Naive B cell (primary cell): ENCODE measurements around the gene USP31. TPM values are rescaled to one million over a fixed set of nuclear protein-coding genes. Genes with fewer than 3 reads are reported as not detected.
A peak's percentile ranks its signal among the peaks of the same experiment; 100 is the strongest.
"Not testable (repeated sequence)": the region's sequence is repeated elsewhere in the genome, so short reads cannot be mapped to it uniquely, and the experiment has no call there.

Experiments
- ATAC-seq, 2 donors: fragments of 150-1000 bp; cut with Tn5 transposase; 2 replicates each; pipeline ENCODE4 v1.10.0; 2021; ENCODE audit warnings: low read depth in 2 of 2, mild to moderate bottlenecking in 2 of 2, moderate library complexity in 2 of 2
- DNase-seq: peaks from one replicate; pipeline ENCODE4 v3.0.0; 2022
- H3K27ac Mint-ChIP-seq, 6 donors: one replicate each; pipeline ENCODE4 v1.8.0; 2020 to 2022; ENCODE audit warnings: mild to moderate bottlenecking in 6 of 6, mixed read lengths in 6 of 6, moderate library complexity in 5 of 6, inconsistent platforms in 2 of 6
- H3K27me3 Mint-ChIP-seq, 3 donors: one replicate each; pipeline ENCODE4 v1.8.0; 2021 to 2022; ENCODE audit warnings: mixed read lengths in 3 of 3, mild to moderate bottlenecking in 1 of 3
- H3K36me3 Mint-ChIP-seq, 2 donors: one replicate each; pipeline ENCODE4 v1.8.0; 2020 to 2022; ENCODE audit warnings: mixed read lengths in 2 of 2, inconsistent platforms in 1 of 2, mild to moderate bottlenecking in 1 of 2
- H3K4me1 Mint-ChIP-seq, 3 donors: one replicate each; pipeline ENCODE4 v1.8.0; 2020 to 2022; ENCODE audit warnings: mixed read lengths in 3 of 3, inconsistent platforms in 1 of 3, mild to moderate bottlenecking in 1 of 3, moderate library complexity in 1 of 3
- H3K4me3 Mint-ChIP-seq, 8 donors: one replicate each; pipeline ENCODE4 v1.8.0; 2020 to 2022; ENCODE audit warnings: mild to moderate bottlenecking in 8 of 8, mixed read lengths in 8 of 8, moderate library complexity in 8 of 8, inconsistent platforms in 2 of 8
- H3K9me3 Mint-ChIP-seq, 7 donors: one replicate each; pipeline ENCODE4 v1.8.0; 2020 to 2022; ENCODE audit warnings: mixed read lengths in 7 of 7, mild to moderate bottlenecking in 5 of 7, inconsistent platforms in 2 of 7, moderate library complexity in 1 of 7
- polyA plus RNA-seq, 6 donors: library from polyadenylated mRNA; unstranded; fragments of 300-500 nt; fragmentation: Illumina TruSeq; gene quantifications; one replicate each; pipeline ENCODE4 v1.2.3, GENCODE V29; 2021; ENCODE audit warnings: low read depth in 6 of 6

USP31 gene
- polyA plus RNA-seq, 6 donors from 2014 or later, result 0.21 to 0.48 (median 0.27) TPM; not detected in 1

- DNase-seq, result no peak
- Mint-ChIP-seq H3K9me3 (no peaks in the 10 kb centered on the region), H3K27ac (peak overlapping the region in 1 of 6 donors; percentile 57), H3K4me1 (peaks cover 14 to 18% (median 15%) of the 10 kb centered on the region in 3 donors), H3K27me3 (peaks cover 11 to 18% (median 17%) of the 10 kb centered on the region in 3 donors), H3K4me3 (peak overlapping the region; percentile 85 to 96 (median 90)), H3K36me3 (no peaks in the 10 kb centered on the region)
- no peak for ATAC-seq
These were observed 727 bp upstream of the USP31 start for GRCh38 chr16:23149993-23150364.

GRCh38 chr16:23148513-23149266 lies 562 bp downstream of the USP31 start:
- Mint-ChIP-seq H3K4me1 (peaks cover 14 to 20% (median 15%) of the 10 kb centered on the region in 3 donors), H3K27ac (peak overlapping the region in 5 of 6 donors; percentile 69 to 96 (median 80)), H3K4me3 (peak overlapping the region; percentile 85 to 97 (median 96)), H3K27me3 (peaks cover 0 to 14% (median 7%) of the 10 kb centered on the region in 3 donors), H3K36me3 (no peaks in the 10 kb centered on the region), H3K9me3 (no peaks in the 10 kb centered on the region)
- DNase-seq (peak; percentile 60), ATAC-seq (peak; percentile 57)

GRCh38 chr16:23148166-23148512 lies 1.1 kb downstream of the USP31 start:
- Mint-ChIP-seq H3K27ac (peak overlapping the region in 5 of 6 donors; percentile 69 to 96 (median 80)), H3K4me1 (peaks cover 14 to 20% (median 15%) of the 10 kb centered on the region in 3 donors), H3K36me3 (no peaks in the 10 kb centered on the region), H3K27me3 (peaks cover 0 to 14% (median 7%) of the 10 kb centered on the region in 3 donors), H3K4me3 (peak overlapping the region; percentile 85 to 97 (median 96)), H3K9me3 (no peaks in the 10 kb centered on the region)
- DNase-seq (no peak), ATAC-seq (no peak)

GRCh38 chr16:23147666-23148065 lies 1.6 kb downstream of the USP31 start:
- DNase-seq (no peak), ATAC-seq (no peak)
- H3K4me1 Mint-ChIP-seq, result peaks cover 14 to 20% (median 15%) of the 10 kb centered on the region in 3 donors
- no peak overlapping the region for H3K27ac Mint-ChIP-seq
- H3K9me3 Mint-ChIP-seq, result no peaks in the 10 kb centered on the region
- no peaks in the 10 kb centered on the region for H3K36me3 Mint-ChIP-seq
- peak overlapping the region; percentile 85 to 97 (median 96) for H3K4me3 Mint-ChIP-seq
- H3K27me3 Mint-ChIP-seq, result peaks cover 0 to 11% (median 4%) of the 10 kb centered on the region in 3 donors

GRCh38 chr16:23146877-23147601 lies 2.2 kb downstream of the USP31 start:
- no peaks in the 10 kb centered on the region for H3K9me3 Mint-ChIP-seq
- ATAC-seq (no peak), DNase-seq (no peak)
- no peak overlapping the region for H3K27ac Mint-ChIP-seq
- H3K4me1 Mint-ChIP-seq, result peaks cover 14 to 20% (median 15%) of the 10 kb centered on the region in 3 donors
- no peaks in the 10 kb centered on the region for H3K36me3 Mint-ChIP-seq
- peak overlapping the region in 4 of 8 donors; percentile 5 to 89 (median 72) for H3K4me3 Mint-ChIP-seq
- peaks cover 0 to 4% (median 0%) of the 10 kb centered on the region in 3 donors for H3K27me3 Mint-ChIP-seq

GRCh38 chr16:23145608-23146007 lies 3.6 kb downstream of the USP31 start:
- ATAC-seq, result no peak
- Mint-ChIP-seq H3K9me3 (no peaks in the 10 kb centered on the region), H3K27me3 (no peaks in the 10 kb centered on the region), H3K4me1 (peaks cover 14 to 20% (median 15%) of the 10 kb centered on the region in 3 donors), H3K36me3 (no peaks in the 10 kb centered on the region), H3K4me3 (peak overlapping the region in 1 of 8 donors; percentile 89), H3K27ac (no peak overlapping the region)
- no peak for DNase-seq

GRCh38 chr16:23145186-23145585 lies 4.1 kb downstream of the USP31 start:
- Mint-ChIP-seq H3K9me3 (no peaks in the 10 kb centered on the region), H3K4me1 (peaks cover 13 to 20% (median 15%) of the 10 kb centered on the region in 3 donors), H3K27me3 (no peaks in the 10 kb centered on the region), H3K36me3 (no peaks in the 10 kb centered on the region), H3K4me3 (peak overlapping the region in 1 of 8 donors; percentile 22), H3K27ac (no peak overlapping the region)
- no peak for ATAC-seq
- no peak for DNase-seq

- H3K27ac Mint-ChIP-seq, H3K27me3 Mint-ChIP-seq, DNase-seq, H3K36me3 Mint-ChIP-seq, H3K9me3 Mint-ChIP-seq, ATAC-seq: not testable (repeated sequence)
- H3K4me1 Mint-ChIP-seq, result peaks cover 5 to 12% (median 7%) of the 10 kb centered on the region in 3 donors
- peak overlapping the region in 1 of 8 donors; percentile 62 for H3K4me3 Mint-ChIP-seq
These were observed 4.9 kb downstream of the USP31 start for GRCh38 chr16:23144393-23144792.

- Mint-ChIP-seq H3K4me1 (peaks cover 4 to 9% (median 7%) of the 10 kb centered on the region in 3 donors), H3K27me3 (no peaks in the 10 kb centered on the region), H3K27ac (peak overlapping the region in 1 of 6 donors; percentile 2), H3K4me3 (no peak overlapping the region), H3K36me3 (peaks cover 4 to 5% of the 10 kb centered on the region in 2 donors), H3K9me3 (peaks cover 0 to 5% (median 3%) of the 10 kb centered on the region in 7 donors)
- no peak for ATAC-seq
- no peak for DNase-seq
These were observed 5.9 kb downstream of the USP31 start for GRCh38 chr16:23143391-23143790.

GRCh38 chr16:23141959-23142740 lies 7.1 kb downstream of the USP31 start:
- H3K4me3 Mint-ChIP-seq, result no peak overlapping the region
- peaks cover 0 to 5% (median 0%) of the 10 kb centered on the region in 3 donors for H3K4me1 Mint-ChIP-seq
- peaks cover 4 to 5% of the 10 kb centered on the region in 2 donors for H3K36me3 Mint-ChIP-seq
- H3K27me3 Mint-ChIP-seq, result no peaks in the 10 kb centered on the region
- H3K9me3 Mint-ChIP-seq, result peaks cover 0 to 18% (median 10%) of the 10 kb centered on the region in 7 donors
- H3K27ac Mint-ChIP-seq, result no peak overlapping the region
- ATAC-seq (no peak), DNase-seq (no peak)

GRCh38 chr16:23141500-23141899 lies 7.8 kb downstream of the USP31 start:
- H3K4me1 Mint-ChIP-seq, result peaks cover 0 to 5% (median 0%) of the 10 kb centered on the region in 3 donors
- ATAC-seq (no peak), DNase-seq (no peak)
- H3K27ac Mint-ChIP-seq, result no peak overlapping the region
- H3K36me3 Mint-ChIP-seq, result peaks cover 4 to 5% of the 10 kb centered on the region in 2 donors
- no peaks in the 10 kb centered on the region for H3K27me3 Mint-ChIP-seq
- H3K9me3 Mint-ChIP-seq, result peaks cover 0 to 21% (median 11%) of the 10 kb centered on the region in 7 donors
- no peak overlapping the region for H3K4me3 Mint-ChIP-seq

GRCh38 chr16:23141033-23141432 lies 8.2 kb downstream of the USP31 start:
- Mint-ChIP-seq H3K27me3 (no peaks in the 10 kb centered on the region), H3K9me3 (peaks cover 0 to 26% (median 12%) of the 10 kb centered on the region in 7 donors), H3K27ac (no peak overlapping the region), H3K4me3 (no peak overlapping the region), H3K4me1 (peaks cover 0 to 5% (median 0%) of the 10 kb centered on the region in 3 donors), H3K36me3 (peaks cover 4 to 5% of the 10 kb centered on the region in 2 donors)
- ATAC-seq (no peak), DNase-seq (no peak)

- Mint-ChIP-seq H3K36me3 (peaks cover 4 to 5% of the 10 kb centered on the region in 2 donors), H3K27me3 (no peaks in the 10 kb centered on the region), H3K9me3 (peaks cover 0 to 35% (median 17%) of the 10 kb centered on the region in 7 donors), H3K4me3 (no peak overlapping the region), H3K27ac (no peak overlapping the region), H3K4me1 (peaks cover 0 to 3% (median 0%) of the 10 kb centered on the region in 3 donors)
- DNase-seq (no peak), ATAC-seq (no peak)
These were observed 9.1 kb downstream of the USP31 start for GRCh38 chr16:23140107-23140506.
